HG03095 (cell line): ENCODE data around the gene APPL2.

ENCODE experiments used
- ATAC-seq: cut with Tn5 transposase; IDR thresholded peaks from one replicate; pipeline ENCODE4 v1.9.1; 2021; ENCODE audit warnings: moderate library complexity; ENCODE audit not compliant: unreplicated experiment

Gene APPL2

DNA sequence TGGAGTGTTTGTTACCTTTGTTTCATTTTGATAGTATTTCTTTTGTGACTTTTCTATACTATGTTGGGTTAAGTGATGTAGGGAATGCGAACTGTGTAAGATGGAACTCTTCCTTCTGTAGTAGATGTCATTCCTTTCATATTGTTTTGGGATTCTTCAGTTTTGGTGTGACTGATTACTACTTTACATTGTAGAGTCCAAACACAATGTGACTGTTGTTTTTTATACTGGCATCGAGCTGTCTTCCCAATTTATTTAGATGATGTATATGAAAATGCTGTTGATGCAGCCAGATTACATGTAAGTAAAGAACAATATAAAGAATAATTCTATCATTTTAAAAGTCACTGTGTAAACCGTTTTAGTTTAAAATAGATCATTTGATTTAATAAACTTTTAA, 93.7 kb downstream of the APPL2 start:
- ATAC-seq: no peak

DNA sequence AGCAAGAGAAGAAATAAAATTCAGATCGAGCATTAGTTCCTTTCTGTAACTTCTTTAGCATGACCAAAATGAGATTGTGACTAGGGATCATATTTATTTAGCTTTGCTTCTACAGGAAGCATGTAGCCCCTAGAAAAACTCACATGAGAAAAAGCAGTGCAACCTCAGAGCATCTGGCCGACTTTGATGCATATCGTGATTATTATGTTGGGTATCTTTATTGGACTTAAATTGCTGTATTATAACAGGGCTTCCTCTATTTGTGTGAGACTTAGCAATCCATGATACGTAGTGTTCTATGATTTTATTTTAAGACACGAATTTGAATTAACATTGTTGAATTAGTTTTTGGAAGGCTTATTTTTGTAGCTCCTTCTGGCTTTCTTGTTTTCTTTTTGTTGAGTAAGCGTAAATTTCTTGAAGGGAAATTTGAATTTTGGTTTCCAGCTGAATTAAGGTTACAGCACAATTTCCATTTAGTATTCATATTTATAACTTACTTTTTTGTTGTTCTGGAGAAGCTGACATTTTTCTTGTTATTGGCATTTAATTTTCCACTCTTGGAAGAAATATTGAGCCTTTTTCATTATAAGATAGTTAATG, 94.6 kb downstream of the APPL2 start:
- no peak for ATAC-seq

DNA sequence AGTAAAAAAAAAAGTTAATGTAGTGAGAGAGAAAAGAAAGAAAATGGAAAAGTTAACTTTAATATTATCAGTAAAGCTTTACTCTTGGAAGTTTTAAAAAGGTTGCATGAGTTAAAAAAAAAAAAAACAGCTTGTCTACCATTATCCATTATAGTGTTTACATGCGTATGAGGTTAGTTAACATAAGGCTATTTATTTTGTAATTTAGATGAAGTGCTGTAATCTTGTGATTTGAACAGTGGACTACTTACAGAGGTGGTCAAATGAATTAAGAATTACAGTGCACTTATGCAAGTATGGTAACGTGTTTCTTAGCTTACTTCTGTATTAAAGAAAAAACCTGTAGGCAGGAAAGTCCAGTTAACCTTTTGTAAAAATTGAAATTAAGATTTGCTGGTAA, 97.7 kb downstream of the APPL2 start:
- no peak for ATAC-seq
